ENCODE data around the gene ELL.
A peak's percentile ranks its signal among the peaks of the same experiment; 100 is the strongest.

Gene ELL

GRCh38 chr19:18442941-18443340, 78.9 kb downstream of the ELL start:
- no peak for DNase-seq

- DNase-seq, result no peak
These were observed 79.8 kb downstream of the ELL start for GRCh38 chr19:18441804-18442788.

GRCh38 chr19:18440936-18441803, 80.7 kb downstream of the ELL start:
- no peak for DNase-seq

- DNase-seq, result no peak
These were observed 81.4 kb downstream of the ELL start for GRCh38 chr19:18440415-18440877.

- DNase-seq, result no peak
These were observed 82.0 kb downstream of the ELL start for GRCh38 chr19:18439910-18440237.

- DNase-seq, result no peak
These were observed 82.6 kb downstream of the ELL start for GRCh38 chr19:18439025-18439909.

- DNase-seq, result no peak
These were observed 83.4 kb downstream of the ELL start for GRCh38 chr19:18438331-18439024.

GRCh38 chr19:18437491-18438330, 84.2 kb downstream of the ELL start, which contains the start of gene ISYNA1:
Gene ISYNA1, minus strand, starts transcription at chr19:18438133. Its CDS starts 154 bp downstream, at chr19:18437979.
- peak; percentile 49 to 69 for DNase-seq

GRCh38 chr19:18436671-18437490, 85.0 kb downstream of the ELL start:
- DNase-seq, result peak; percentile 63 to 77

GRCh38 chr19:18435842-18436670, 85.8 kb downstream of the ELL start:
- no peak for DNase-seq

- no peak for DNase-seq
These were observed 86.6 kb downstream of the ELL start for GRCh38 chr19:18435178-18435841.

GRCh38 chr19:18434411-18435175, 87.3 kb downstream of the ELL start:
- DNase-seq, result no peak

GRCh38 chr19:18433735-18434398, 88.0 kb downstream of the ELL start:
- no peak for DNase-seq

- DNase-seq, result peak in 1 of 2 experiments; percentile 75
These were observed 88.7 kb downstream of the ELL start for GRCh38 chr19:18433015-18433691.

GRCh38 chr19:18432275-18433014, 89.4 kb downstream of the ELL start:
- DNase-seq, result no peak
